Measurements from ENCODE around the gene BRD9. TPM values are rescaled to one million over a fixed set of nuclear protein-coding genes. Genes with fewer than 3 reads are reported as not detected.

The BRD9 gene
- total and polyA plus RNA-seq, 2 experiments from 2014 or later = 24.5 to 36.9 TPM

DNA sequence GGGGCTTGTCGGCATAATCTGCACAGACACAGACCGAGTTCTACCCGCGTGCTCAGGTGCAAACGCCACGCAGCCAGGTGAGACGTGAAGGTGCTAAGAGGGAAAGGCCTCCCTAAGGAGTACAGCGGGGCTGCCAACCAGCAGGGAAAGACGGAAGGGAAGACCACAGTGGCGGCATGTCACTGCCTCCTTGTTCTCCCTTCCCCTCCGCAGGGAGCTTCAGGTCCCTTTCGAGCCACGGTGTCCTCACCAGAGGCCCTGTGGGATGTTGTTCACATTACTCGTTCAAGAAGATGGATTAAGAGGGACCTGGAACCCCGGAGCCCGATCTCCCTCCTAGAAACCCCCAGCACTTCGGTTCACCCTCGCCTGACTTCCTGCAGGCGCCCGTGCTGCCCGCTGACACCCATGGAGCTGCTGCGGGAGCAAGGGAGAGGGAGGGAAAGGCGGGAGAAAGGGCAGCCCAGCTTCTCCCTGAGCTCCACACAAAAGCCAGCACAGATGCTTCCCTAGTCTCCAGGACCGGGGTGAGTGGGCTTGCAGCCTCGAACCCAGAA lies 686 bp downstream of the BRD9 start:
- TF ChIP-seq, protein P1, sequence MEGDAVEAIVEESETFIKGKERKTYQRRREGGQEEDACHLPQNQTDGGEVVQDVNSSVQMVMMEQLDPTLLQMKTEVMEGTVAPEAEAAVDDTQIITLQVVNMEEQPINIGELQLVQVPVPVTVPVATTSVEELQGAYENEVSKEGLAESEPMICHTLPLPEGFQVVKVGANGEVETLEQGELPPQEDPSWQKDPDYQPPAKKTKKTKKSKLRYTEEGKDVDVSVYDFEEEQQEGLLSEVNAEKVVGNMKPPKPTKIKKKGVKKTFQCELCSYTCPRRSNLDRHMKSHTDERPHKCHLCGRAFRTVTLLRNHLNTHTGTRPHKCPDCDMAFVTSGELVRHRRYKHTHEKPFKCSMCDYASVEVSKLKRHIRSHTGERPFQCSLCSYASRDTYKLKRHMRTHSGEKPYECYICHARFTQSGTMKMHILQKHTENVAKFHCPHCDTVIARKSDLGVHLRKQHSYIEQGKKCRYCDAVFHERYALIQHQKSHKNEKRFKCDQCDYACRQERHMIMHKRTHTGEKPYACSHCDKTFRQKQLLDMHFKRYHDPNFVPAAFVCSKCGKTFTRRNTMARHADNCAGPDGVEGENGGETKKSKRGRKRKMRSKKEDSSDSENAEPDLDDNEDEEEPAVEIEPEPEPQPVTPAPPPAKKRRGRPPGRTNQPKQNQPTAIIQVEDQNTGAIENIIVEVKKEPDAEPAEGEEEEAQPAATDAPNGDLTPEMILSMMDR (IDR thresholded peaks at IDR 0.05; ENCODE audit: low read depth, low read length) = no peak
- DNase-seq (ENCODE audit: low read depth in 1 of 2, low spot score in 1 of 2) = peak; percentile 30 to 34
- H3K36me3 ChIP-seq = peaks cover 29% of the 10 kb centered on the region
- no peaks in the 10 kb centered on the region for H3K27me3 ChIP-seq
- H3K9me3 ChIP-seq (ENCODE audit: low read depth) = no peaks in the 10 kb centered on the region
- H3K27ac ChIP-seq = peak overlapping the region; percentile 96
- H3K4me3 ChIP-seq = peak overlapping the region; percentile 61
- H3K4me1 ChIP-seq (ENCODE audit: low read depth) = peaks cover 4% of the 10 kb centered on the region

DNA sequence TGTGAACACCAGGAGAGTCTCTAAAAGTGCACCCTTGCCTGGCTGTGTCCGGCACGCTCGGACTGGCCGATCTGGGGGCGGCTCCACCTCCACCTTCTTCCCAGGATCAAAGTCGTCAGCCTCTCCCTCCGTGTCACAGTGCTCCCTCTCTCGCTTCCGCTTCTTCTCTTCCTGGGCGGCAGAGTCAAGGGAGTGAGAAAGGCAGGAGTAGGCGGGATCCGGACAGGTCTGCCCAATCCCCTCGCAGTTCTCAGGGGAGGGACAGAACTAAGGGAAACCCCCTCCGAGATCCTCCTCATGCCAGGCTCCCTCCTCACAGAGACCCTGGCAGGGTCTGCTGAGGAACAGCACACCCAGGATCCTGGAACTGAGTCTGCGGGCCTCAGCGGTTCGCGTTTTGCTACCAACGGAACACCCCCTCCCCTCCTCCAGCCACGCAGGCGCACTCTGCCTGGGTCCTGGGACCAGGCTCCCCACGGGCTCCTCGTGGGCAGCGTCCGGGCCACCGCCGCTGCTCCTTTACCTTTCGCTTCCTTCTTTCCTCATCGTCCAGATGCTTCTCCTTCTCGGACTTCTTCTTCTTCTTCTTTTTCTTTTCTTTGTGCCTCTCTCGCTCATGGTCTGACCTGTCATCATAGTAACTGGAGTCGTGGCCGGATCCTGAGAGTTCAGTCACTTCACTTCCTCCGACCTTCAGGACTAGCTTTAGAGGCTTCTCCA lies 1.3 kb downstream of the BRD9 start:
- peaks cover 4% of the 10 kb centered on the region for H3K4me1 ChIP-seq (ENCODE audit: low read depth)
- peak overlapping the region; percentile 61 for H3K4me3 ChIP-seq
- DNase-seq (ENCODE audit: low read depth in 1 of 2, low spot score in 1 of 2) = peak in 1 of 2 donors; percentile 4
- TF ChIP-seq, protein P1 (IDR thresholded peaks at IDR 0.05; ENCODE audit: low read depth, low read length) = no peak
- H3K27ac ChIP-seq = no peak overlapping the region
- H3K36me3 ChIP-seq = peaks cover 36% of the 10 kb centered on the region
- no peaks in the 10 kb centered on the region for H3K9me3 ChIP-seq (ENCODE audit: low read depth)
- no peaks in the 10 kb centered on the region for H3K27me3 ChIP-seq

DNA sequence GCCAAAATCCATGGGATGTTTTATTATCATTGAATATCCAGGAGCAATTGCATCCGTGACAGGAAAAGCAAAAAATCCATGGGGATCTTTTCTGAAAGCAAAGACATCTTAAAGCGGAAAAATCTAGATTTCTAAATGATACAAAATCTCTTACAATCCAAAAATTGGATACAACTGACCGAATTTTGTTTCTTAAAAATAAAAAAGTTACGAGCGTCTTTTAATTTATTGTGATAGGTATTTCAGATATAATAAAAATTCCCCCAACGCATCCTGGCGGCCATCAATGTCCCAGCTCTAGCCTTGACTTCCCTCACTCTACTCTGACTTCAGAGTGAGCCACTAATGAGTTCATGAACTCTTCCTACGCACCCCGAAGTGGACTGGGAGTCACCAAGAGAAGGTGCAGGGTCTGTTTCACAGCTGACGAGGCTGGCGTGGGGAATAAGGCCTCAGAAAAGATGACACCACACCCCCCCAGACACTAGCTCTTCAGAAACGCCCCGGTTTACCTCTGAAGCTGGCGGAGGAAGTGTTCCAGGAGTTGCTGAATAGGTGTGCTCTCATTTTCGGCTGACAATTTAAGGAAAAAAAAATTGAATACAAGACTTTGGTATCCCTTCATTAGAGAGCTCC lies 3.4 kb downstream of the BRD9 start:
- Histone ChIP-seq H3K4me3 (no peak overlapping the region), H3K27ac (no peak overlapping the region), H3K4me1 (ENCODE audit: low read depth) (peaks cover 4% of the 10 kb centered on the region), H3K36me3 (peaks cover 48% of the 10 kb centered on the region), H3K9me3 (ENCODE audit: low read depth) (no peaks in the 10 kb centered on the region), H3K27me3 (no peaks in the 10 kb centered on the region)
- TF ChIP-seq, protein P1 (IDR thresholded peaks at IDR 0.05; ENCODE audit: low read depth, low read length) = no peak
- DNase-seq (ENCODE audit: low read depth in 1 of 2, low spot score in 1 of 2) = no peak

DNA sequence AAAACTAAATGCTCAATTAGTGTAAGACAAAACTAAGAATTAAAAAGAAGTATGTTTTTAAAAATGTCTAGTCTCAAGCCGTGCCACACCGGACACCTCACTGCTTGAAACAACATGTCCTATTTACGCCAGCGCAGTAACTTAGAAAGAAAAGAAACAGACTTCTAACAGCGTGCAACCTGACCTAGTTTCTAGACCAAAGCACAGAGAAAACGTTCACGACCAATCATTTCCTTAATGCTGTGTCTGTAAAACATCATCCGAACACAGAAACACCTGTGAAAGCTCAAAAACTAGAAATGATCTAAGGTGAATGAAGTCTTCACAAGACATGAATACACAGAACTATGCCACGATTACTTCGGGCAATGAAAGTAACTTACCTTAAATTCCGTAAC lies 4.0 kb downstream of the BRD9 start:
- TF ChIP-seq, protein P1 (IDR thresholded peaks at IDR 0.05; ENCODE audit: low read depth, low read length) = no peak
- Histone ChIP-seq H3K27ac (no peak overlapping the region), H3K4me1 (ENCODE audit: low read depth) (peaks cover 4% of the 10 kb centered on the region), H3K36me3 (peaks cover 53% of the 10 kb centered on the region), H3K27me3 (no peaks in the 10 kb centered on the region), H3K4me3 (no peak overlapping the region), H3K9me3 (ENCODE audit: low read depth) (no peaks in the 10 kb centered on the region)
- no peak for DNase-seq (ENCODE audit: low read depth in 1 of 2, low spot score in 1 of 2)

DNA sequence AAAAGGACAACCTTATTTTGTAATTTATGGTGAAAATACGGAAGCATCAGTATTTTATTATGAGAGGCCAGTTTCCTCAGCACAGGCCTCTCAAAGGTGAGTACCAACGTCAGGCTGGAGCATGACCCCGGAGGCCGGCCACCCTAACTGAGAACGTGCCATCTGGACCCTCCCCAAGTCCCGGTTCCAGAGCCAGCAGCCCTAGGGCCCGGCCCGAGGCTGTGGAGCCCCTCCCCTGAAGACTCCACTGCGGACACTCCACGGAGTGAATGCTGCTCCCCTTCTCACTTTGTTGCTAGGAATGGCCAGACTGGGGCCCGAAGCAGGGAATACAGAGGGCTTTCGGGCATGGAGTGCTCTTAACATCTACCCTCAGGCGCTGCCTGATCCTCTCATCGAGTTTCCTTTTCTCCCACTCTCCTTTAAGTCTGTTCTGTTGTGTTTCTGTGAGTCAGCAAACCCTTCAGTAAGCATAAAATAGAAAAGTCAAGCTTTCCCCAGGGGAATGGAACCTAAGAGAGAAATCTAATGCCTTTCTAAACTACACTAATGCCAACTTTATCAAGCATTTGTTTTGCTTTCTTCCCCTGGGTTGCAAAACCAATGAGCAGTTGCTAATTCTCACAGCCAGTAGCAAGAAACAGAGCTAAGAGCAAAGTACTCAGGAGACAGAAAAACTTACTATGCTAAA lies 4.5 kb downstream of the BRD9 start:
- no peak overlapping the region for H3K4me3 ChIP-seq
- TF ChIP-seq, protein P1 (IDR thresholded peaks at IDR 0.05; ENCODE audit: low read depth, low read length) = no peak
- no peaks in the 10 kb centered on the region for H3K27me3 ChIP-seq
- H3K4me1 ChIP-seq (ENCODE audit: low read depth) = peaks cover 4% of the 10 kb centered on the region
- no peak overlapping the region for H3K27ac ChIP-seq
- peaks cover 59% of the 10 kb centered on the region for H3K36me3 ChIP-seq
- DNase-seq (ENCODE audit: low read depth in 1 of 2, low spot score in 1 of 2) = peak in 1 of 2 donors; percentile 3
- no peaks in the 10 kb centered on the region for H3K9me3 ChIP-seq (ENCODE audit: low read depth)

Data from cardiac muscle cell (in vitro differentiated cells and primary cell).